KMS-11 (cell line): ENCODE data around the gene ACKR1.

Experiments used
- H2AFZ ChIP-seq: fragments of 200-600 bp; sonication (generic); 2 replicates; pipeline ENCODE4 v1.6.1; 2016; ENCODE audit warnings: antibody characterized with exemption, mixed run types, low read depth
- H3K27ac ChIP-seq: fragments of 200-600 bp; sonication (generic); 2 replicates; pipeline ENCODE4 v1.6.1; 2016; ENCODE audit warnings: mild to moderate bottlenecking, mixed run types
- H3K27me3 ChIP-seq: fragments of 200-600 bp; sonication (generic); 2 replicates; pipeline ENCODE4 v1.6.1; 2017; ENCODE audit warnings: mild to moderate bottlenecking, low read depth, mixed run types, moderate library complexity; ENCODE audit not compliant: insufficient read depth
- H3K36me3 ChIP-seq: fragments of 200-600 bp; sonication (generic); 2 replicates; pipeline ENCODE4 v1.6.1; 2017; ENCODE audit warnings: mild to moderate bottlenecking, mixed run types; ENCODE audit not compliant: insufficient read depth
- H3K4me1 ChIP-seq: fragments of 200-600 bp; sonication (generic); 2 replicates; pipeline ENCODE4 v1.6.1; 2016; ENCODE audit warnings: mild to moderate bottlenecking, low read depth, mixed run types; ENCODE audit not compliant: poor library complexity, severe bottlenecking
- H3K4me2 ChIP-seq: fragments of 200-600 bp; sonication (generic); 2 replicates; pipeline ENCODE4 v1.7.0; 2016; ENCODE audit warnings: mild to moderate bottlenecking, mixed run types
- H3K4me3 ChIP-seq: fragments of 200-600 bp; sonication (generic); IDR thresholded peaks from 2 replicates; pipeline ENCODE4 v1.6.1; 2017; ENCODE audit warnings: low read depth, low read length, mixed read lengths; ENCODE audit not compliant: insufficient read depth
- H3K79me2 ChIP-seq: fragments of 200-600 bp; sonication (generic); 2 replicates; pipeline ENCODE4 v1.6.1; 2016; ENCODE audit warnings: low read depth, mixed run types; ENCODE audit not compliant: insufficient read depth
- H3K9ac ChIP-seq: fragments of 200-600 bp; sonication (generic); 2 replicates; pipeline ENCODE4 v1.6.1; 2016; ENCODE audit warnings: mild to moderate bottlenecking, mixed run types
- H4K20me1 ChIP-seq: fragments of 200-600 bp; sonication (generic); 2 replicates; pipeline ENCODE4 v1.6.1; 2016; ENCODE audit warnings: mild to moderate bottlenecking, mixed run types; ENCODE audit not compliant: insufficient read depth
- CTCF ChIP-seq: fragments of 200-600 bp; sonication (generic); conservative IDR thresholded peaks from 2 replicates; pipeline ENCODE4 v1.6.1; 2017; ENCODE audit warnings: low read depth, mild to moderate bottlenecking, antibody characterized with exemption, low read length, moderate library complexity, mixed read lengths

Gene ACKR1

GRCh38 chr1:159163614-159164228 lies 41.0 kb upstream of the ACKR1 start:
- Histone ChIP-seq H3K27ac (no peak overlapping the region), H3K4me1 (peaks cover 5% of the 10 kb centered on the region), H3K9ac (no peak overlapping the region), H3K4me2 (no peak overlapping the region), H4K20me1 (no peaks in the 10 kb centered on the region), H3K27me3 (no peaks in the 10 kb centered on the region), H3K4me3 (no peak overlapping the region), H3K79me2 (no peaks in the 10 kb centered on the region), H3K36me3 (no peaks in the 10 kb centered on the region), H2AFZ (no peak overlapping the region)
- TF ChIP-seq CTCF: no peak

- Histone ChIP-seq H3K79me2 (no peaks in the 10 kb centered on the region), H4K20me1 (no peaks in the 10 kb centered on the region), H3K27me3 (no peaks in the 10 kb centered on the region), H3K4me2 (no peak overlapping the region), H3K36me3 (no peaks in the 10 kb centered on the region), H3K27ac (no peak overlapping the region), H3K4me3 (no peak overlapping the region), H3K9ac (no peak overlapping the region), H3K4me1 (no peaks in the 10 kb centered on the region), H2AFZ (no peak overlapping the region)
- TF ChIP-seq CTCF: no peak
Observed at GRCh38 chr1:159168043-159168442, 36.6 kb upstream of the ACKR1 start.

GRCh38 chr1:159170639-159171038 lies 34.0 kb upstream of the ACKR1 start:
- no peaks in the 10 kb centered on the region for H3K27me3 ChIP-seq
- H3K79me2 ChIP-seq: no peaks in the 10 kb centered on the region
- no peaks in the 10 kb centered on the region for H4K20me1 ChIP-seq
- no peaks in the 10 kb centered on the region for H3K36me3 ChIP-seq
- H2AFZ ChIP-seq: no peak overlapping the region
- H3K9ac ChIP-seq: no peak overlapping the region
- no peak overlapping the region for H3K27ac ChIP-seq
- no peak for TF ChIP-seq CTCF
- H3K4me3 ChIP-seq: no peak overlapping the region
- no peaks in the 10 kb centered on the region for H3K4me1 ChIP-seq
- H3K4me2 ChIP-seq: no peak overlapping the region

GRCh38 chr1:159171254-159171687 lies 33.4 kb upstream of the ACKR1 start, which contains the start of gene CADM3:
Gene CADM3 (plus strand): TSS chr1:159171615. CDS start chr1:159171766, 151 bp downstream.
- Histone ChIP-seq H2AFZ (no peak within 1 kb of the TSS), H3K36me3 (no peaks in the 10 kb centered on the region), H3K79me2 (no peaks in the 10 kb centered on the region), H3K4me3 (no peak within 1 kb of the TSS), H4K20me1 (no peaks in the 10 kb centered on the region), H3K4me1 (no peaks in the 10 kb centered on the region), H3K9ac (no peak within 1 kb of the TSS), H3K27me3 (no peaks in the 10 kb centered on the region), H3K27ac (no peak within 1 kb of the TSS), H3K4me2 (no peak within 1 kb of the TSS)
- no peak for TF ChIP-seq CTCF
